CD14-positive monocyte (primary cell): Measurements from ENCODE around the gene CLEC11A. TPM values are rescaled to one million over a fixed set of nuclear protein-coding genes. Genes with fewer than 3 reads are reported as not detected.

Source experiments
- DNase-seq, 3 donors: peaks; one replicate each; pipeline ENCODE4 v3.0.0-alpha.2; 2011 to 2022
- H2AFZ ChIP-seq: 2 replicates; pipeline ENCODE4 v1.6.0; 2012; ENCODE audit warnings: mild to moderate bottlenecking, low read depth, low read length, inconsistent platforms; ENCODE audit not compliant: insufficient read depth, poor library complexity, severe bottlenecking
- H3K27ac ChIP-seq, 2 donors: 1 replicate in 1 of 2; 2 replicates in 1 of 2; pipeline ENCODE4 v1.5.1; 2012 to 2013; ENCODE audit warnings: low read length in 2 of 2, control low read depth in 1 of 2, inconsistent platforms in 1 of 2, low read depth in 1 of 2, mild to moderate bottlenecking in 1 of 2
- H3K27me3 ChIP-seq, 2 donors: one replicate each; pipeline versions ENCODE4 v1.6.0 to v1.6.1; 2011 to 2013; ENCODE audit warnings: low read length in 2 of 2; ENCODE audit not compliant: control insufficient read depth in 2 of 2, insufficient read depth in 2 of 2
- H3K36me3 ChIP-seq, 2 donors: replicated peaks in 1 of 2; 1 replicate in 1 of 2; 2 replicates in 1 of 2; pipeline versions ENCODE4 v1.5.1 to v1.6.1; 2012 to 2013; ENCODE audit warnings: low read length in 2 of 2, control low read depth in 1 of 2, inconsistent platforms in 1 of 2, mild to moderate bottlenecking in 1 of 2; ENCODE audit not compliant: insufficient read depth in 2 of 2, control insufficient read depth in 1 of 2
- H3K4me1 ChIP-seq, 2 donors: 1 replicate in 1 of 2; 2 replicates in 1 of 2; pipeline versions ENCODE4 v1.5.1 to v1.6.1; 2012 to 2013; ENCODE audit warnings: low read length in 2 of 2, control low read depth in 1 of 2, inconsistent platforms in 1 of 2, mild to moderate bottlenecking in 1 of 2, moderate library complexity in 1 of 2; ENCODE audit not compliant: insufficient read depth in 2 of 2, control insufficient read depth in 1 of 2
- H3K4me2 ChIP-seq: replicated peaks from 2 replicates; pipeline ENCODE3; 2012; ENCODE audit warnings: low read length, moderate library complexity, mild to moderate bottlenecking; ENCODE audit not compliant: poor library complexity, severe bottlenecking; ENCODE audit errors: extremely low read depth
- H3K4me3 ChIP-seq, 3 experiments: fragments of 200-600 bp in 1 of 3; sonication (generic) in 1 of 3; replicated peaks in 1 of 3; 1 replicate in 2 of 3; 2 replicates in 1 of 3; pipeline ENCODE4 v1.5.1; 2011 to 2013; ENCODE audit warnings: low read length in 3 of 3, mild to moderate bottlenecking in 3 of 3, control low read depth in 2 of 3, low read depth in 2 of 3, inconsistent platforms in 1 of 3, moderate library complexity in 1 of 3
- H3K79me2 ChIP-seq: 2 replicates; pipeline ENCODE4 v1.6.0; 2012; ENCODE audit warnings: mild to moderate bottlenecking, control low read depth, inconsistent platforms, low read length, moderate library complexity; ENCODE audit not compliant: insufficient read depth
- H3K9ac ChIP-seq: 2 replicates; pipeline ENCODE4 v1.6.0; 2017; ENCODE audit warnings: low read length, mild to moderate bottlenecking; ENCODE audit not compliant: insufficient read depth, poor library complexity, severe bottlenecking
- H3K9me3 ChIP-seq, 2 donors: replicated peaks in 1 of 2; 1 replicate in 1 of 2; 2 replicates in 1 of 2; pipeline versions ENCODE4 v1.5.1 to v1.6.1; 2012 to 2013; ENCODE audit warnings: low read length in 2 of 2, control low read depth in 1 of 2; ENCODE audit not compliant: control insufficient read depth in 1 of 2, insufficient read depth in 1 of 2
- H4K20me1 ChIP-seq: 2 replicates; pipeline ENCODE4 v1.6.0; 2012; ENCODE audit warnings: mild to moderate bottlenecking, low read length, control low read depth, moderate library complexity; ENCODE audit not compliant: insufficient read depth
- H3K27ac Mint-ChIP-seq, 7 donors: one replicate each; pipeline ENCODE4 v1.8.0; 2020; ENCODE audit warnings: mild to moderate bottlenecking in 7 of 7, mixed read lengths in 7 of 7, moderate library complexity in 6 of 7, inconsistent platforms in 2 of 7
- H3K27me3 Mint-ChIP-seq, 3 donors: one replicate each; pipeline ENCODE4 v1.8.0; 2021 to 2022; ENCODE audit warnings: low read depth in 3 of 3, mild to moderate bottlenecking in 3 of 3, mixed read lengths in 3 of 3, moderate library complexity in 3 of 3, inconsistent platforms in 1 of 3
- H3K36me3 Mint-ChIP-seq, 2 donors: one replicate each; pipeline ENCODE4 v1.8.0; 2020; ENCODE audit warnings: mixed read lengths in 2 of 2, inconsistent platforms in 1 of 2, mild to moderate bottlenecking in 1 of 2
- H3K4me1 Mint-ChIP-seq: one replicate; pipeline ENCODE4 v1.8.0; 2020; ENCODE audit warnings: mild to moderate bottlenecking, mixed read lengths
- H3K4me3 Mint-ChIP-seq, 2 donors: one replicate each; pipeline ENCODE4 v1.8.0; 2020; ENCODE audit warnings: mild to moderate bottlenecking in 2 of 2, mixed read lengths in 2 of 2, moderate library complexity in 1 of 2
- H3K9me3 Mint-ChIP-seq, 7 donors: one replicate each; pipeline ENCODE4 v1.8.0; 2020 to 2022; ENCODE audit warnings: mixed read lengths in 7 of 7, mild to moderate bottlenecking in 6 of 7, moderate library complexity in 6 of 7, inconsistent platforms in 2 of 7
- WGBS: methylation state at CpG from one replicate; pipeline ENCODE4 v1.1.5; 2013; ENCODE audit warnings: missing lambda C conversion rate; ENCODE audit not compliant: insufficient coverage; 5-methylcytosine and 5-hydroxymethylcytosine counted together
- intact Hi-C, 2 donors: fragments of 100-400 bp; cut with micrococcal nuclease; formaldehyde crosslinking; loops; one replicate each; pipeline versions ENCODE4 v1.15.0 to v1.15.1; 2023
- polyA plus RNA-seq, 3 donors: library from polyadenylated mRNA; depleted of rRNA in 1 of 3; unstranded in 2 of 3; stranded (reverse) in 1 of 3; fragments of 300-500 nt in 2 of 3; fragments of >200 nt in 1 of 3; fragmentation: Illumina TruSeq in 2 of 3; gene quantifications; 1 replicate in 2 of 3; 2 replicates in 1 of 3; pipeline ENCODE4 v1.2.3, GENCODE V29; 2012 to 2021
- TF ChIP-seq, protein P1 (sequence below): fragments of 200-600 bp; IDR thresholded peaks from one replicate; pipeline ENCODE4 v1.8.0; 2022; ENCODE audit warnings: antibody characterized with exemption, mild to moderate bottlenecking

CLEC11A gene
- polyA plus RNA-seq, 3 donors, result 8.2 to 49.1 (median 12.4) TPM

DNA sequence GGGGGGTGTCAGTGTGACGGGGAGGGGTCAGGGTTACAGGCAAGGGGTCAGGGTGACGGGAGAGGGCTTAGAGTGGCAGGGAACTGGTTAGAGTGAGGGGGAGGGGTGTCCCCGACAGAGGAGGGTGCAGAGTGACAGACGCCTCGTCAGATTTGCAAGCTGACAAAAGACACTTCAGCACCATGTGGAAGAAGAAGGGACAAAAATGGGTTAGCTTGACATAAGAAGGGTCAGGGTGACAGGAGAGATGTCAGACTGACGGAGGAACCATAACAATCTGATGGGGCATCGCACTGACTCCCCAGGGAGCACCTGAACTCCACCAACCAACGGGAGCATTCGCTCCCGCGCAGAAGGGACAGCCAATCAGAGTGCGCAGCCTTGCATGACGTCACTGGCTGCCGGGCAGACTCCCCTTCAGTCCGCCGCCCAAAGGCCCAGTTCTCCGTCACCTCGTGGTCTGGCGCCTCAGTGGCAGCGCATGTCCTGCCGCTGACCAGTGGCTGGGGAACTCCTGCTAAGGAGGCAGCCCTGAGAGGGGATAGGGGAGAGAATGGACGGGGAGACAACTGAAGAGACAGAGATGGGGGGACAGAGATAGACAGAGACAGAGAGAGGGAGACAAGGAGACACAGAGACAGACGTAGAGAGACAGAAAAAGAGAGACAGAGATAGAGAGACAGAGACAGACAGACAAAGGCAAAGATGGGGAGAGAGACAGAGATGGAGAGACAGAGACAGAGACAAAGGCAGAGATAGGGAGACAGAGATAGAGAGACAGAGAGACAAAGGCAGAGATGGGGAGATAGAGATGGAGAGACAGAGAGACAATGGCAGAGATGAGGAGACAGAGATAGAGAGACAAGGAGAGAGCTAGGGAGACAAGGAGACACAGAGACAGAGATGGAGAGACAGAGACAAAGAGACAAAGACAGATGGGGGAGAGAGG lies 43.7 kb upstream of the CLEC11A start:
- Histone ChIP-seq H3K36me3 (no peaks in the 10 kb centered on the region), H3K9ac (no peak overlapping the region), H3K4me1 (peaks cover 3 to 7% of the 10 kb centered on the region in 2 donors), H3K4me2 (no peak overlapping the region), H3K79me2 (no peaks in the 10 kb centered on the region), H4K20me1 (no peaks in the 10 kb centered on the region), H3K27ac (no peak overlapping the region), H3K9me3 (peaks cover 0 to 3% of the 10 kb centered on the region in 2 donors), H2AFZ (no peak overlapping the region), H3K27me3 (peaks cover 0 to 9% of the 10 kb centered on the region in 2 donors), H3K4me3 (no peak overlapping the region)
- peak overlapping the region in 4 of 7 donors; percentile 15 to 50 (median 40) for H3K27ac Mint-ChIP-seq
- peaks cover 34 to 38% (median 36%) of the 10 kb centered on the region in 3 donors for H3K27me3 Mint-ChIP-seq
- H3K36me3 Mint-ChIP-seq, result peaks cover 0 to 2% of the 10 kb centered on the region in 2 donors
- H3K4me3 Mint-ChIP-seq, result peak overlapping the region in 1 of 2 donors; percentile 40
- intact Hi-C loops, result no loop called here
- WGBS, result 14% methylated on average over 22 of the region's 23 CpGs
- H3K9me3 Mint-ChIP-seq, result peaks cover 6 to 21% (median 9%) of the 10 kb centered on the region in 7 donors
- TF ChIP-seq, protein P1, sequence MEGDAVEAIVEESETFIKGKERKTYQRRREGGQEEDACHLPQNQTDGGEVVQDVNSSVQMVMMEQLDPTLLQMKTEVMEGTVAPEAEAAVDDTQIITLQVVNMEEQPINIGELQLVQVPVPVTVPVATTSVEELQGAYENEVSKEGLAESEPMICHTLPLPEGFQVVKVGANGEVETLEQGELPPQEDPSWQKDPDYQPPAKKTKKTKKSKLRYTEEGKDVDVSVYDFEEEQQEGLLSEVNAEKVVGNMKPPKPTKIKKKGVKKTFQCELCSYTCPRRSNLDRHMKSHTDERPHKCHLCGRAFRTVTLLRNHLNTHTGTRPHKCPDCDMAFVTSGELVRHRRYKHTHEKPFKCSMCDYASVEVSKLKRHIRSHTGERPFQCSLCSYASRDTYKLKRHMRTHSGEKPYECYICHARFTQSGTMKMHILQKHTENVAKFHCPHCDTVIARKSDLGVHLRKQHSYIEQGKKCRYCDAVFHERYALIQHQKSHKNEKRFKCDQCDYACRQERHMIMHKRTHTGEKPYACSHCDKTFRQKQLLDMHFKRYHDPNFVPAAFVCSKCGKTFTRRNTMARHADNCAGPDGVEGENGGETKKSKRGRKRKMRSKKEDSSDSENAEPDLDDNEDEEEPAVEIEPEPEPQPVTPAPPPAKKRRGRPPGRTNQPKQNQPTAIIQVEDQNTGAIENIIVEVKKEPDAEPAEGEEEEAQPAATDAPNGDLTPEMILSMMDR, result no peak
- peak; percentile 76 to 88 (median 77) for DNase-seq
- H3K4me1 Mint-ChIP-seq, result peaks cover 11% of the 10 kb centered on the region

DNA sequence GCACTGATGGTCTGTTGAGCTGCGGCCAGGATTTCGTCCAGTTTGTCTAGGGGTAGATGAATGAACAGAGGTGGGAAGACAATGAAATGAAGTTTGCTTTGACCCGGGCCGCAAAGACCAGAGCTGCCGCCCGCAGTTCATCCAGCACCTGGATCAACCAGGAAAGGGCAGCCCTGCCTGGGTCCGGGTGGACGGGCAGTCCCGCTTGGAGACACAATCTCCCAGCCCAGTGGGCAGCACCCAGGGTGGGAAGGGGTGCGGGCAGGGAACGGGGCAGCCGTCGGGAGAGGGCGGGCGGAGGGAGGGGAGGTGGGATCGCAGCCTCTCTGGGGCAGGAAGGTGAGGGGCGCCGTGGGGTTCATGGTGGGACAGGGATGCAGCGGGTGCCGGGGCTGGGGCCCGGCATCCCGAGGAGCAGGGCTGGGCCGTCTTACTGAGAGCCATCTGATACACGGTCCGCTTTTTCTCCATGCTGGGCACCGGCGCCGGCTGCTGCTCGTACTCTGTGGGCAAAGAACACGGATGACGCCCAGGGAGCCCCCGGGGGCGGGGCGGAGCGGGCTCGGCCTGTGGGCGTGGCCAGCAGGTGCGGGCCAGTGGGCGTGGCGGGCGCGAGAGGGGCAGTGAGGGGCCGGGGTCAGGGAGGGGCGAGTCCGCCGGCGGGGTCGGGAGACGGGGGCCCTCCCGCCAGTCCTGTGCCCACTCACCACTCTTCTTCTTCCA lies 36.7 kb upstream of the CLEC11A start:
- Histone ChIP-seq H3K79me2 (no peaks in the 10 kb centered on the region), H3K9me3 (no peaks in the 10 kb centered on the region), H3K36me3 (no peaks in the 10 kb centered on the region), H3K4me1 (no peaks in the 10 kb centered on the region), H3K9ac (no peak overlapping the region), H2AFZ (no peak overlapping the region), H4K20me1 (no peaks in the 10 kb centered on the region), H3K4me2 (no peak overlapping the region), H3K27me3 (peaks cover 2 to 18% of the 10 kb centered on the region in 2 donors), H3K27ac (no peak overlapping the region), H3K4me3 (no peak overlapping the region)
- Mint-ChIP-seq H3K4me1 (no peaks in the 10 kb centered on the region), H3K27ac (no peak overlapping the region), H3K4me3 (peak overlapping the region in 1 of 2 donors; percentile 57), H3K9me3 (peaks cover 0 to 2% (median 0%) of the 10 kb centered on the region in 7 donors), H3K27me3 (peaks cover 29 to 53% (median 48%) of the 10 kb centered on the region in 3 donors), H3K36me3 (no peaks in the 10 kb centered on the region)
- WGBS, result 21% methylated on average over 29 of the region's 50 CpGs
- TF ChIP-seq, protein P1, result no peak
- no peak for DNase-seq
- intact Hi-C loops, result no loop called here
